Measurements from ENCODE around the gene TCEAL2. TPM values are rescaled to one million over a fixed set of nuclear protein-coding genes. Genes with fewer than 3 reads are reported as not detected.
"Not testable (repeated sequence)": the region's sequence is repeated elsewhere in the genome, so short reads cannot be mapped to it uniquely, and the experiment has no call there.

Gene TCEAL2
- total and polyA plus RNA-seq, 2 of the 8 experiments (the other 6 are each of a cell fraction or from before 2014, with no cell fraction given) = 15.1 TPM; not detected in 1

- TF ChIP-seq BRCA1 (IDR thresholded peaks at IDR 0.05; ENCODE audit: low read depth, low read length) (no peak), SP2 (IDR thresholded peaks at IDR 0.05; ENCODE audit: low read length) (no peak), RAD21 (IDR thresholded peaks at IDR 0.05 in 1 of 2, conservative IDR thresholded peaks at IDR 0.05 in 1 of 2; ENCODE audit: low read depth in 2 of 2, low read length in 2 of 2) (no peak)
Observed at GRCh38 chrX:102115748-102116147, 9.7 kb upstream of the TCEAL2 start (continued).

GRCh38 chrX:102125014-102125413 lies 465 bp upstream of the TCEAL2 start:
- H4K8ac ChIP-seq (ENCODE audit: extremely low read depth, insufficient read depth, low read length); H2BK20ac ChIP-seq (ENCODE audit: low read length); H3K14ac ChIP-seq (ENCODE audit: insufficient read length); H3K36me3 ChIP-seq (ENCODE audit: control insufficient read depth in 2 of 4, insufficient read depth in 4 of 4, low read length in 3 of 4); H4K20me1 ChIP-seq (replicated peaks in 1 of 2; ENCODE audit: control insufficient read depth in 1 of 2, insufficient read depth in 2 of 2, low read length in 2 of 2); H3K79me2 ChIP-seq (ENCODE audit: control insufficient read depth in 1 of 2, insufficient read depth in 2 of 2, low read length in 2 of 2); H3K79me1 ChIP-seq (ENCODE audit: low read depth, low read length); POLR2A ChIA-PET (ENCODE audit: partially characterized antibody); DNase-seq (ENCODE audit: low read depth in 1 of 2, low spot score in 2 of 2); H3K9ac ChIP-seq (replicated peaks in 1 of 4; ENCODE audit: extremely low read depth in 1 of 4, low read depth in 3 of 4, low read length in 3 of 4); H4K5ac ChIP-seq (ENCODE audit: insufficient read length, low read depth, low read length); H2BK12ac ChIP-seq (ENCODE audit: low read depth, low read length); H3K27me3 ChIP-seq (replicated peaks in 1 of 4; ENCODE audit: control insufficient read depth in 3 of 4, extremely low read depth in 1 of 4, insufficient read depth in 3 of 4, low read length in 3 of 4); H2AK5ac ChIP-seq (ENCODE audit: low read depth, low read length); H3K4me1 ChIP-seq (replicated peaks in 1 of 4; ENCODE audit: control insufficient read depth in 3 of 4, insufficient read depth in 4 of 4, low read length in 3 of 4); H3K4ac ChIP-seq (replicated peaks; ENCODE audit: insufficient read length, low read depth, low read length); H2AFZ ChIP-seq (ENCODE audit: low read length); H3K18ac ChIP-seq (ENCODE audit: extremely low read depth, low read length); H2BK5ac ChIP-seq (ENCODE audit: low read depth, low read length); CTCF ChIA-PET (ENCODE audit: partially characterized antibody); H3K56ac ChIP-seq (replicated peaks; ENCODE audit: insufficient read length, low read depth, low read length); H2BK15ac ChIP-seq (ENCODE audit: low read length); H3K23me2 ChIP-seq (ENCODE audit: low read depth, low read length); H2BK120ac ChIP-seq (replicated peaks; ENCODE audit: low read depth, low read length); H3K23ac ChIP-seq (ENCODE audit: insufficient read length); H3K27ac ChIP-seq (ENCODE audit: low read depth, low read length); H4K91ac ChIP-seq (replicated peaks; ENCODE audit: insufficient read length, low read length); FAIRE-seq: not testable (repeated sequence)
- 70% methylated on average over 3 of the region's 10 CpGs; no CpG with 5 or more reads in 1 of the 2 experiments for WGBS, 2 experiments (ENCODE audit: extremely low coverage in 1 of 2, insufficient coverage in 1 of 2, insufficient read length in 1 of 2, insufficient replicate concordance in 2 of 2, low coverage in 1 of 2, low lambda C conversion rate in 2 of 2, missing lambda C conversion rate in 1 of 2)
- Histone ChIP-seq H3K4me2 (ENCODE audit: insufficient read depth in 1 of 2, low read depth in 2 of 2, low read length in 2 of 2) (peak overlapping the region in 1 of 2 experiments; percentile 73; a peak in 2 of 4 replicates), H3K9me3 (ENCODE audit: insufficient read depth in 2 of 2, low read depth in 1 of 2, low read length in 1 of 2) (peaks cover 10 to 21% of the 10 kb centered on the region in 2 experiments; a peak in 3 of 4 replicates), H3K4me3 (ENCODE audit: extremely low read depth in 1 of 4, insufficient read depth in 2 of 4, low read depth in 3 of 4, low read length in 4 of 4) (peak overlapping the region in 1 of 4 experiments; percentile 65; a peak in 2 of 8 replicates)

Measured in H1 (cell line).